ENCODE measurements around the gene PNMA3.
"Not testable (repeated sequence)": the region's sequence is repeated elsewhere in the genome, so short reads cannot be mapped to it uniquely, and the experiment has no call there.

DNA sequence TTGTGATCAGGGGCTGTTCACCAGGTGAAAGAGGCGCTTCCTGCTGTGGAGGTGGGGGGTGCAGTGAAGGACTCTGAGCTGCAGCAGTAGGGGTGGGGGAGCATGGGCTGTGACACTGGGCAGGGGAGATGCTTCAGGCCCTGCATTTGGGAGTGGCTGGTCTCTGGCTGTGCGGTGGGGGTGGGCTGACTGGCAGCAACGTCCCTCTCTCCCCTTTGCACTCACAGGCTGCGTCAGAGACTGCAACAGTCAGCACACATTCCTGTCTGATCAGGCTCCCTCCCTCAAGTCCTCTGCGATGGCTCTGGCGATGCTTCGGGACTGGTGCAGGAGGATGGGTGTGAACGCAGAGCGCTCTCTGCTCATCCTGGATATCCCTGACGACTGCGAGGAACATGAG is 27.8 kb upstream of the PNMA3 start:
- TF ChIP-seq USF2 (IDR thresholded peaks at IDR 0.05; ENCODE audit: low read depth, low read length); POLR2A (IDR thresholded peaks at IDR 0.05; ENCODE audit: low read depth, low read length); CTCF (conservative IDR thresholded peaks at IDR 0.05; ENCODE audit: low read depth, low read length); CHD1 (IDR thresholded peaks at IDR 0.05; ENCODE audit: low read depth, low read length); RAD21 (IDR thresholded peaks at IDR 0.05; ENCODE audit: low read length); MAFK (IDR thresholded peaks at IDR 0.05; ENCODE audit: low read depth, low read length); MXI1 (IDR thresholded peaks at IDR 0.05; ENCODE audit: borderline replicate concordance, low read depth, low read length); CEBPB (IDR thresholded peaks at IDR 0.05; ENCODE audit: low read depth, low read length); RCOR1 (IDR thresholded peaks at IDR 0.05; ENCODE audit: insufficient replicate concordance, low read length); RFX5 (IDR thresholded peaks at IDR 0.05; ENCODE audit: low read depth, low read length): not testable (repeated sequence)
